ENCODE data around the gene INPP5B. TPM values are rescaled to one million over a fixed set of nuclear protein-coding genes. Genes with fewer than 3 reads are reported as not detected.

INPP5B gene
- total RNA-seq, 4 donors from 2014 or later, result 6.2 to 20.4 (median 13.7) TPM

DNA sequence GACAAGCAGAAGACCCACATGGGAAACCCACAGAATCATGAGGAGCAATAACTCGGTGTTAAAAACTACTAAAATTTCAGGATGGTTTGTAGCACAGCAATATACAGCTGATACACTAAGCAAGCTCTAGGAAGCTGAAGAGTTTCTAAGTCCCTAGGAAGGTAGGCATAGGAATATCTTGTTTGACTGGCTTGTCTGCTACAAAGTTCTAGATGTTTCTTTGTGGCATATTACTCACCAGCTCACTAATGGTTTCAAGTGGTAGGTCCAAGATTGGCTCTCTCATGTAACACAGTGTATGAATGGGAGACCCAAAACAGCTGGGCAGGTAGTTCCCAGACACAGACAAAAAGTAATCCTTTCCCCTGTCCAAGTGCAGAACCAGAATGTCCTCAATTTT lies 74.2 kb downstream of the INPP5B start:
- Histone ChIP-seq H3K27ac (peak overlapping the region in 3 of 4 donors; percentile 59 to 81 (median 80)), H3K4me1 (peaks cover 0 to 11% (median 0%) of the 10 kb centered on the region in 3 donors), H3K4me3 (no peak overlapping the region), H3K27me3 (no peaks in the 10 kb centered on the region), H3K36me3 (peaks cover 6 to 96% (median 26%) of the 10 kb centered on the region in 3 donors), H3K9me3 (no peaks in the 10 kb centered on the region)
- DNase-seq, result no peak
- WGBS, 2 donors, result 100% methylated on average over 1 of the region's 1 CpG
- no peak for TF ChIP-seq CTCF (IDR thresholded peaks at IDR 0.05)
- no peak for TF ChIP-seq POLR2A (IDR thresholded peaks at IDR 0.05)
- intact Hi-C loops (cut with DNase I), result no loop called here

GRCh38 chr1:37868466-37868865 lies 78.4 kb downstream of the INPP5B start:
- Histone ChIP-seq H3K27me3 (no peaks in the 10 kb centered on the region), H3K27ac (no peak overlapping the region), H3K36me3 (peaks cover 0 to 97% (median 11%) of the 10 kb centered on the region in 3 donors), H3K4me3 (no peak overlapping the region), H3K9me3 (no peaks in the 10 kb centered on the region), H3K4me1 (peaks cover 0 to 40% (median 0%) of the 10 kb centered on the region in 3 donors)
- WGBS, 2 donors, result 57 to 66% methylated on average over 2 of the region's 2 CpGs
- TF ChIP-seq CTCF (IDR thresholded peaks at IDR 0.05) (no peak), POLR2A (IDR thresholded peaks at IDR 0.05) (no peak)
- intact Hi-C loops (cut with DNase I), result no loop called here
- no peak for DNase-seq

DNA sequence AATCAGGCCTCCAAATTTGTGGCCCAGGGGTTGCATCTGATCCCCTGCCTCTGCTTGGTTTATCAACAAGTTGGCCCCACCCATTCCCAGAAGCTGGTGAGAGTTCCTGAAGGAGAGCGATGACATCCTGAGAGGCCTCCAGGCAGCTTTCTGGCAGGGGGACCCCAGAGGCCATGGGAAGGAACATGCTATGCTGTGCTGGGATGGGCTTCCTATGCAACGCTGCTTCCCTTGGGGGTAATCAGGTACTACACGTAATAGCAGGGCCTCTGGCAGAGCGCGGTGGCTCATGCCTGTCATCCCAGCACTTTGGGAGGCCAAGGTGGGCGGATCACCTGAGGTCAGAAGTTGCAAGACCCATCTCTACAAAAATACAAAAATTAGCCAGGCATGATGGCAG lies 79.1 kb downstream of the INPP5B start:
- no peak for TF ChIP-seq CTCF (IDR thresholded peaks at IDR 0.05)
- no peak for TF ChIP-seq POLR2A (IDR thresholded peaks at IDR 0.05)
- 100% methylated on average over 3 of the region's 6 CpGs; no CpG with 5 or more reads in 1 of the 2 donors for WGBS, 2 donors
- intact Hi-C loops (cut with DNase I), result no loop called here
- H3K4me3 ChIP-seq, result no peak overlapping the region
- H3K27ac ChIP-seq, result peak overlapping the region in 2 of 4 donors; percentile 5 to 95
- H3K9me3 ChIP-seq, result no peaks in the 10 kb centered on the region
- DNase-seq, result no peak
- peaks cover 0 to 36% (median 0%) of the 10 kb centered on the region in 3 donors for H3K4me1 ChIP-seq
- no peaks in the 10 kb centered on the region for H3K27me3 ChIP-seq
- peaks cover 0 to 97% (median 6%) of the 10 kb centered on the region in 3 donors for H3K36me3 ChIP-seq

DNA sequence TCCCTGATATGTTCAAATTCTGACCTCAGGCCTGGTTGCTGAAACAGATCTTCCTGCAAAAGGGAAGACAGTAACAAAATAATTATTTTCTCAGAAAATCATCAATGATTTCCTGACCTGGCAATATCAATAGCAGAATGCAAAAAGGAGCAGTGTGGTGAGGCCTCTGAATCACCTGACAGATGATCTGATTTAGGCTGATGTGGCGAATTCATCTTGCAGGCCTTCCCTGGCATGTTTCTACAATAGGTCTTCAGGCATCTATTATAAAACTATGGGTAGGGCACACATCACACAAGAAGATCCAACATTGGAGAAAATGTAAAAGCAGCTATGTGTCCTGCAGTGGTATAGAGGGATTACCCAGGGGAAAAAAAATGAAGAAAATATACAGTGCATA lies 80.4 kb downstream of the INPP5B start:
- TF ChIP-seq POLR2A (IDR thresholded peaks at IDR 0.05), result no peak
- TF ChIP-seq CTCF (IDR thresholded peaks at IDR 0.05), result no peak
- Histone ChIP-seq H3K27me3 (no peaks in the 10 kb centered on the region), H3K36me3 (peaks cover 0 to 96% (median 5%) of the 10 kb centered on the region in 3 donors)

GRCh38 chr1:37865348-37866120 lies 81.3 kb downstream of the INPP5B start:
- peak overlapping the region; percentile 82 to 95 (median 89) for H3K27ac ChIP-seq

More for the DNA sequence above, 80.4 kb downstream of the INPP5B start:
- WGBS, 2 donors, result 63 to 75% methylated on average over 1 of the region's 1 CpG
- Histone ChIP-seq H3K9me3 (no peaks in the 10 kb centered on the region), H3K27ac (peak overlapping the region; percentile 82 to 95 (median 89)), H3K4me1 (peaks cover 0 to 43% (median 0%) of the 10 kb centered on the region in 3 donors), H3K4me3 (no peak overlapping the region)
- no peak for DNase-seq
- intact Hi-C loops (cut with DNase I), result no loop called here

More at GRCh38 chr1:37865348-37866120, 81.3 kb downstream of the INPP5B start:
- 40 to 56% methylated on average over 3 to 4 of the region's 6 CpGs for WGBS, 2 donors
- Histone ChIP-seq H3K27me3 (no peaks in the 10 kb centered on the region), H3K36me3 (peaks cover 0 to 95% (median 5%) of the 10 kb centered on the region in 3 donors), H3K4me3 (no peak overlapping the region), H3K4me1 (peaks cover 0 to 52% (median 2%) of the 10 kb centered on the region in 3 donors), H3K9me3 (no peaks in the 10 kb centered on the region)
- DNase-seq, result no peak
- intact Hi-C loops (cut with DNase I), result no loop called here
- TF ChIP-seq POLR2A (IDR thresholded peaks at IDR 0.05) (peak in 1 of 4 donors; percentile 21), CTCF (IDR thresholded peaks at IDR 0.05) (no peak)
